CD4-positive, alpha-beta T cell (primary cell): ENCODE measurements around the gene PTPRE. TPM values are rescaled to one million over a fixed set of nuclear protein-coding genes. Genes with fewer than 3 reads are reported as not detected.

ENCODE experiments used
- ATAC-seq: fragments of 200-7000 bp; cut with Tn5 transposase; one replicate; pipeline ENCODE4 v1.10.0; 2022; ENCODE audit warnings: mild to moderate bottlenecking; ENCODE audit not compliant: poor library complexity
- CTCF ChIA-PET: fragments of 350-600 bp; sonication (Branson Sonifier 250); formaldehyde crosslinking; loops from one replicate; lab custom pipeline; 2021; ENCODE audit warnings: antibody characterized with exemption, inconsistent platforms; lab: Charles Lee
- POLR2A ChIA-PET: fragments of 350-600 bp; sonication (Branson Sonifier 250); formaldehyde crosslinking; loops from one replicate; lab custom pipeline; 2021; ENCODE audit warnings: antibody characterized with exemption, inconsistent platforms; lab: Charles Lee
- DNase-seq, 14 experiments: peaks; one replicate each; pipeline ENCODE4 v3.0.0-alpha.2; 2013 to 2020; ENCODE audit warnings: mixed read lengths in 2 of 14
- H3K27ac ChIP-seq, 2 donors: one replicate each; pipeline versions ENCODE4 v1.5.1 to v1.7.0; 2013; ENCODE audit warnings: low read length in 2 of 2, low read depth in 1 of 2, mild to moderate bottlenecking in 1 of 2
- H3K27me3 ChIP-seq, 2 experiments: 1 replicate in 1 of 2; 2 replicates in 1 of 2; pipeline versions ENCODE4 v1.6.1 to v1.7.0; 2013; ENCODE audit warnings: low read length in 2 of 2, control low read depth in 1 of 2, mild to moderate bottlenecking in 1 of 2, moderate library complexity in 1 of 2; ENCODE audit not compliant: insufficient read depth in 2 of 2, control insufficient read depth in 1 of 2
- H3K36me3 ChIP-seq: one replicate; pipeline ENCODE4 v1.6.1; 2013; ENCODE audit warnings: low read length, control low read depth; ENCODE audit not compliant: insufficient read depth
- H3K4me1 ChIP-seq: one replicate; pipeline ENCODE4 v1.6.1; 2013; ENCODE audit warnings: low read length, control low read depth; ENCODE audit not compliant: insufficient read depth
- H3K4me3 ChIP-seq: one replicate; pipeline ENCODE4 v1.5.1; 2013; ENCODE audit warnings: mild to moderate bottlenecking, low read length, moderate library complexity
- H3K9me3 ChIP-seq, 2 experiments: 1 replicate in 1 of 2; 2 replicates in 1 of 2; pipeline versions ENCODE4 v1.6.1 to v1.7.0; 2013; ENCODE audit warnings: low read length in 2 of 2, mild to moderate bottlenecking in 2 of 2, control low read depth in 1 of 2, moderate library complexity in 1 of 2; ENCODE audit not compliant: control insufficient read depth in 1 of 2, insufficient read depth in 1 of 2
- H3K27ac Mint-ChIP-seq: one replicate; pipeline ENCODE4 v1.8.0; 2020; ENCODE audit warnings: mixed read lengths
- H3K27me3 Mint-ChIP-seq: one replicate; pipeline ENCODE4 v1.8.0; 2021; ENCODE audit warnings: mixed read lengths
- H3K36me3 Mint-ChIP-seq: one replicate; pipeline ENCODE4 v1.8.0; 2021; ENCODE audit warnings: low read depth, mixed read lengths
- H3K4me1 Mint-ChIP-seq: one replicate; pipeline ENCODE4 v1.8.0; 2021; ENCODE audit warnings: low read depth, mixed read lengths
- H3K4me3 Mint-ChIP-seq: one replicate; pipeline ENCODE4 v1.8.0; 2020; ENCODE audit warnings: mild to moderate bottlenecking, mixed read lengths
- H3K9me3 Mint-ChIP-seq: one replicate; pipeline ENCODE4 v1.8.0; 2020; ENCODE audit warnings: mixed read lengths
- intact Hi-C, 2 experiments: fragments of 100-400 bp; cut with DNase I in 1 of 2; cut with micrococcal nuclease in 1 of 2; formaldehyde crosslinking; loops; one replicate each; pipeline versions ENCODE4 v1.15.1 to v1.9.0; 2023 to 2025; cut with DNase I, micrococcal nuclease
- total RNA-seq, 174 experiments: library from RNA in 2 of 174; stranded (reverse) in 2 of 174; gene quantifications; one replicate each; pipeline ENCODE4 v1.2.3 and lab custom pipeline; 2021 to 2026
- TF ChIP-seq, protein P1 (sequence below): fragments of 200-600 bp; IDR thresholded peaks from one replicate; pipeline ENCODE4 v1.8.0; 2022; ENCODE audit warnings: antibody characterized with exemption, mild to moderate bottlenecking

PTPRE gene
- total RNA-seq, 2 experiments from 2014 or later = 47.6 to 55.1 TPM

DNA sequence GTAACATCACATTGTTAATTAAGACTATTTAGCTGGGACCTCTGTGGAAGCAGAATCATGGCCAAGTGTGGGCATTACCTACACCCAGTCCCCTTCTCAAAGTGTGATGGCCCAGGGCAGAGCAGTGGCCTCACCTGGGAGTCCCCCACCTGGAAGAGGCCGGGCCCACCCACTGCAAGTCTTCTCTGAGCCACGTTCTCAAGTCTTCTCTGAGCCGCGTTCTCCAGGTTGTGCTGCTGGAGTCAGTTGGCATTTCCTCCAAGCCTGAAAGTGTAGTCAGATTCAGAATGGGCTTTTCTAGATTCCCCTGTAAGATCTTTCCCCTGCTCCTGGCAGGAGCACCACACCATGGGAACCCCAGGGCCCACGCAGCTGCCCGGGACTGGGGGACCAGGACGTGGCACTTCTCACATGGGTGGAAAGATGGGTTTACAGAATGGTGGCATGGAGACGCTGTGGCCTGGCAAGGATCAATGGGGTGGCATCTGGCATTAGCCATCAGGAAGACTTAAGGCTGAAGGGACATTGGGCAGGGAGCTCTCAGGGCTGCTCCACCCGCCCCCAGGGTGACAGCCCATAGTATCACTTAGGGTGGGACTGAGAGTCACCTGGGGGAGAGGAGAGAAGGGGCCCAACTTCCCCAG is 151.3 kb downstream of the PTPRE start:
- peaks cover 83% of the 10 kb centered on the region for H3K36me3 Mint-ChIP-seq
- H3K27me3 ChIP-seq = no peaks in the 10 kb centered on the region
- H3K27me3 Mint-ChIP-seq = no peaks in the 10 kb centered on the region
- DNase-seq (no peak), ATAC-seq (no peak)
- peaks cover 0 to 5% of the 10 kb centered on the region in 2 experiments for H3K9me3 ChIP-seq
- H3K27ac Mint-ChIP-seq = peak overlapping the region; percentile 31
- H3K4me3 ChIP-seq = no peak overlapping the region
- POLR2A ChIA-PET = interaction anchor here (3.4 kb wide), 1 partner anchor 11 kb away, joined by 14 read pairs; no protein-coding TSS in a partner anchor
- H3K27ac ChIP-seq = peak overlapping the region in 1 of 2 donors; percentile 14
- intact Hi-C loops = no loop called here
- peaks cover 30% of the 10 kb centered on the region for H3K4me1 ChIP-seq
- CTCF ChIA-PET = interaction anchor here (1.0 to 2.0 kb wide), 2 partner anchors 11 to 23 kb away, joined by 5 read pairs; no protein-coding TSS in a partner anchor
- no peaks in the 10 kb centered on the region for H3K9me3 Mint-ChIP-seq
- peaks cover 38% of the 10 kb centered on the region for H3K4me1 Mint-ChIP-seq
- no peak overlapping the region for H3K4me3 Mint-ChIP-seq
- TF ChIP-seq, protein P1, sequence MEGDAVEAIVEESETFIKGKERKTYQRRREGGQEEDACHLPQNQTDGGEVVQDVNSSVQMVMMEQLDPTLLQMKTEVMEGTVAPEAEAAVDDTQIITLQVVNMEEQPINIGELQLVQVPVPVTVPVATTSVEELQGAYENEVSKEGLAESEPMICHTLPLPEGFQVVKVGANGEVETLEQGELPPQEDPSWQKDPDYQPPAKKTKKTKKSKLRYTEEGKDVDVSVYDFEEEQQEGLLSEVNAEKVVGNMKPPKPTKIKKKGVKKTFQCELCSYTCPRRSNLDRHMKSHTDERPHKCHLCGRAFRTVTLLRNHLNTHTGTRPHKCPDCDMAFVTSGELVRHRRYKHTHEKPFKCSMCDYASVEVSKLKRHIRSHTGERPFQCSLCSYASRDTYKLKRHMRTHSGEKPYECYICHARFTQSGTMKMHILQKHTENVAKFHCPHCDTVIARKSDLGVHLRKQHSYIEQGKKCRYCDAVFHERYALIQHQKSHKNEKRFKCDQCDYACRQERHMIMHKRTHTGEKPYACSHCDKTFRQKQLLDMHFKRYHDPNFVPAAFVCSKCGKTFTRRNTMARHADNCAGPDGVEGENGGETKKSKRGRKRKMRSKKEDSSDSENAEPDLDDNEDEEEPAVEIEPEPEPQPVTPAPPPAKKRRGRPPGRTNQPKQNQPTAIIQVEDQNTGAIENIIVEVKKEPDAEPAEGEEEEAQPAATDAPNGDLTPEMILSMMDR = no peak
- peaks cover 74% of the 10 kb centered on the region for H3K36me3 ChIP-seq

DNA sequence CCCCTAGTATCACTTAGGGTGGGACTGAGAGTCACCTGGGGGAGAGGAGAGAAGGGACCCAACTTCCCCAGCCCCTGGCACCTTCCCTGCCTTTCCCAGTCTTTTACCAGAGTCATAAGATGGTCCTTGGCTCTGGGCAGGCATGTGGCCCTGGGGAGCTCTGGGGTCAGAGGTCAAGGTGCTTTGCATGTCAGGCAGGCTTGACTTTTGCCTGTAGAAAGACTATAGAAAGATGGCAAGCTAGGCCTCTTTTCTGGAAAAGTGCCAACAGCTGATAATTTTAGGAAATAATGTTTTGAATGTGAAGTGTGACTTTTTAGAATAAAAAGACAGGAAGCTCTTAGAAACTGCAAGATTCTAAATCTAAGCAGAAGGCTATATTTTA is 151.8 kb downstream of the PTPRE start:
- Histone ChIP-seq H3K27me3 (no peaks in the 10 kb centered on the region), H3K36me3 (peaks cover 71% of the 10 kb centered on the region), H3K4me1 (peaks cover 35% of the 10 kb centered on the region), H3K9me3 (peaks cover 0 to 5% of the 10 kb centered on the region in 2 experiments), H3K4me3 (no peak overlapping the region), H3K27ac (peak overlapping the region in 1 of 2 donors; percentile 14)
- DNase-seq = no peak
- H3K9me3 Mint-ChIP-seq = no peaks in the 10 kb centered on the region
- H3K27ac Mint-ChIP-seq = peak overlapping the region; percentile 22
- H3K27me3 Mint-ChIP-seq = no peaks in the 10 kb centered on the region
- ATAC-seq = no peak
- CTCF ChIA-PET = interaction anchor here (1.0 to 2.0 kb wide), 2 partner anchors 11 to 23 kb away, joined by 5 read pairs; no protein-coding TSS in a partner anchor
- peaks cover 43% of the 10 kb centered on the region for H3K4me1 Mint-ChIP-seq
- peaks cover 85% of the 10 kb centered on the region for H3K36me3 Mint-ChIP-seq
- TF ChIP-seq, protein P1 = no peak
- intact Hi-C loops = no loop called here
- no peak overlapping the region for H3K4me3 Mint-ChIP-seq
- POLR2A ChIA-PET = interaction anchor here (3.4 kb wide), 1 partner anchor 11 kb away, joined by 14 read pairs; no protein-coding TSS in a partner anchor

DNA sequence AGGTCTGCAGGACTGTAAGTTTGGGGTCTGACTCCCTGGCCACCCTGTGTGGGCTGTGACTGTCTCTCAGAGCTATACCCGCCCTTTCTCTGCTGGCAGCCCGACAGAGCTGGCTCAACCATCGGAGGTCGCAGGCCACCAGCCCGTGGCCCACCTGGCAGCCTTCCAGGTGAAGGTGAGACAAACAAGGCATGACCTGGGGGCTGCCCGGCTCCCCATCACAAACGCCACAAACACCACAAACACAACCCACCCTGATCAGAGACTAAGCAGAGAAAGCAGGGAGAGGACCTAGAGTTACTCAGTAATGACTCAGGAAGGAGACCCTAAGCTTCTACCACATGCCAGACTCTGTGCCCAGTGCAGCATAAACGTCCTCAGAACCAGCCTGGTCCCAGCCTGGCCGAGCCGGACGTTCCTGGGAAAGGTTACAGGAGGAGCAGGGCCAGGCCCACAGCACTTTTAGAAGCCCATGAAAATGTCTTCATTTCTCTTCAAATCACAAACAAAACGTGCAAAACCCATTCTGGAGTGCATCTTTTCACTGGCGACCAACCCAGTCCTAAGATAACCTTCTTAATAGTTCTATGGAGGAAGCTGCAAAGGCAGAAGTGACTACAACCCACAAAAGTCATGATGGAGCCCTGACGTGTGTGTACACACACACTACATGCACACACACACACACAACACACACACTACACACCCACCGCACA is 152.5 kb downstream of the PTPRE start:
- H3K27me3 Mint-ChIP-seq = no peaks in the 10 kb centered on the region
- POLR2A ChIA-PET = interaction anchor here (3.4 kb wide), 1 partner anchor 12 kb away, joined by 14 read pairs; no protein-coding TSS in a partner anchor
- CTCF ChIA-PET = interaction anchor here (1.0 to 2.0 kb wide), 2 partner anchors 10 to 24 kb away, joined by 5 read pairs; no protein-coding TSS in a partner anchor
- DNase-seq (no peak), ATAC-seq (no peak)
- H3K9me3 Mint-ChIP-seq = no peaks in the 10 kb centered on the region
- Histone ChIP-seq H3K27ac (no peak overlapping the region), H3K4me3 (no peak overlapping the region), H3K9me3 (peaks cover 0 to 5% of the 10 kb centered on the region in 2 experiments), H3K27me3 (no peaks in the 10 kb centered on the region), H3K36me3 (peaks cover 65% of the 10 kb centered on the region), H3K4me1 (peaks cover 42% of the 10 kb centered on the region)
- no peak overlapping the region for H3K4me3 Mint-ChIP-seq
- H3K36me3 Mint-ChIP-seq = peaks cover 79% of the 10 kb centered on the region
- H3K4me1 Mint-ChIP-seq = peaks cover 50% of the 10 kb centered on the region
- intact Hi-C loops = no loop called here
- peak overlapping the region; percentile 22 for H3K27ac Mint-ChIP-seq
- TF ChIP-seq, protein P1 = no peak
